Measurements from ENCODE around the gene SGSM2.

SGSM2 gene

GRCh38 chr17:2337544-2338314 lies 428 bp downstream of the SGSM2 start:
- peak; percentile 41 for DNase-seq

- DNase-seq: no peak
Measured at GRCh38 chr17:2338315-2338657, 985 bp downstream of the SGSM2 start.

- no peak for DNase-seq
Measured at GRCh38 chr17:2343421-2343820, 6.1 kb downstream of the SGSM2 start.

- DNase-seq: no peak
Measured at GRCh38 chr17:2344528-2344927, 7.2 kb downstream of the SGSM2 start.

GRCh38 chr17:2346475-2346874 lies 9.2 kb downstream of the SGSM2 start:
- DNase-seq: no peak

- no peak for DNase-seq
Measured at GRCh38 chr17:2347805-2348685, 10.7 kb downstream of the SGSM2 start.

GRCh38 chr17:2351269-2351668 lies 14.0 kb downstream of the SGSM2 start:
- DNase-seq: no peak

GRCh38 chr17:2354311-2354710 lies 17.0 kb downstream of the SGSM2 start:
- DNase-seq: no peak

GRCh38 chr17:2357237-2357636 lies 19.9 kb downstream of the SGSM2 start:
- no peak for DNase-seq

GRCh38 chr17:2357931-2358434 lies 20.7 kb downstream of the SGSM2 start:
- DNase-seq: no peak

- no peak for DNase-seq
Measured at GRCh38 chr17:2361010-2361760, 23.9 kb downstream of the SGSM2 start.

- no peak for DNase-seq
Measured at GRCh38 chr17:2362016-2362415, 24.7 kb downstream of the SGSM2 start.

GRCh38 chr17:2362416-2362815 lies 25.1 kb downstream of the SGSM2 start:
- DNase-seq: no peak

GRCh38 chr17:2362881-2363280 lies 25.6 kb downstream of the SGSM2 start:
- no peak for DNase-seq

- DNase-seq: no peak
Measured at GRCh38 chr17:2363318-2363717, 26.0 kb downstream of the SGSM2 start.

- no peak for DNase-seq
Measured at GRCh38 chr17:2363851-2364762, 26.8 kb downstream of the SGSM2 start.

- no peak for DNase-seq
Measured at GRCh38 chr17:2364763-2365116, 27.4 kb downstream of the SGSM2 start.

GRCh38 chr17:2365132-2365531 lies 27.8 kb downstream of the SGSM2 start:
- DNase-seq: no peak

GRCh38 chr17:2366747-2367494 lies 29.6 kb downstream of the SGSM2 start:
- DNase-seq: no peak

GRCh38 chr17:2368359-2368758 lies 31.1 kb downstream of the SGSM2 start:
- DNase-seq: no peak

- DNase-seq: no peak
Measured at GRCh38 chr17:2369039-2369438, 31.7 kb downstream of the SGSM2 start.

Data from activated gamma-delta T cell treated with Interleukin-2 at 50 U/mL for 16 hours (primary cell).